Osteocyte (in vitro differentiated cells): Measurements from ENCODE around the gene NETO2. TPM values are rescaled to one million over a fixed set of nuclear protein-coding genes. Genes with fewer than 3 reads are reported as not detected.
"Not testable (repeated sequence)": the region's sequence is repeated elsewhere in the genome, so short reads cannot be mapped to it uniquely, and the experiment has no call there.

Source experiments
- DNase-seq: peaks from one replicate; pipeline ENCODE4 v3.0.0; 2021; ENCODE audit warnings: mixed read lengths; ENCODE audit not compliant: unreplicated experiment; ENCODE audit errors: extremely low spot score
- H3K27ac Mint-ChIP-seq: one replicate; pipeline ENCODE4 v1.8.0; 2021; ENCODE audit warnings: mild to moderate bottlenecking, mixed read lengths; ENCODE audit not compliant: unreplicated experiment
- H3K27me3 Mint-ChIP-seq: one replicate; pipeline ENCODE4 v1.8.0; 2021; ENCODE audit warnings: mixed read lengths; ENCODE audit not compliant: unreplicated experiment
- H3K36me3 Mint-ChIP-seq: one replicate; pipeline ENCODE4 v1.8.0; 2021; ENCODE audit warnings: mixed read lengths; ENCODE audit not compliant: unreplicated experiment
- H3K4me1 Mint-ChIP-seq: one replicate; pipeline ENCODE4 v1.8.0; 2021; ENCODE audit warnings: mixed read lengths; ENCODE audit not compliant: unreplicated experiment
- H3K4me3 Mint-ChIP-seq: one replicate; pipeline ENCODE4 v1.8.0; 2021; ENCODE audit warnings: mild to moderate bottlenecking, moderate library complexity, mixed read lengths; ENCODE audit not compliant: unreplicated experiment
- H3K9me3 Mint-ChIP-seq: one replicate; pipeline ENCODE4 v1.8.0; 2021; ENCODE audit warnings: mixed read lengths; ENCODE audit not compliant: unreplicated experiment
- total RNA-seq: library from RNA; stranded (reverse); gene quantifications from 2 replicates; pipeline ENCODE4 v1.2.1, GENCODE V29; 2021
- TF ChIP-seq, protein P1 (sequence below): fragments of 200-600 bp; sonication (generic); IDR thresholded peaks from 2 replicates; pipeline ENCODE4 v1.5.0; 2021; ENCODE audit warnings: antibody characterized with exemption, mild to moderate bottlenecking, moderate library complexity

The NETO2 gene
- total RNA-seq, 1 donor from 2014 or later = 16.7 TPM

DNA sequence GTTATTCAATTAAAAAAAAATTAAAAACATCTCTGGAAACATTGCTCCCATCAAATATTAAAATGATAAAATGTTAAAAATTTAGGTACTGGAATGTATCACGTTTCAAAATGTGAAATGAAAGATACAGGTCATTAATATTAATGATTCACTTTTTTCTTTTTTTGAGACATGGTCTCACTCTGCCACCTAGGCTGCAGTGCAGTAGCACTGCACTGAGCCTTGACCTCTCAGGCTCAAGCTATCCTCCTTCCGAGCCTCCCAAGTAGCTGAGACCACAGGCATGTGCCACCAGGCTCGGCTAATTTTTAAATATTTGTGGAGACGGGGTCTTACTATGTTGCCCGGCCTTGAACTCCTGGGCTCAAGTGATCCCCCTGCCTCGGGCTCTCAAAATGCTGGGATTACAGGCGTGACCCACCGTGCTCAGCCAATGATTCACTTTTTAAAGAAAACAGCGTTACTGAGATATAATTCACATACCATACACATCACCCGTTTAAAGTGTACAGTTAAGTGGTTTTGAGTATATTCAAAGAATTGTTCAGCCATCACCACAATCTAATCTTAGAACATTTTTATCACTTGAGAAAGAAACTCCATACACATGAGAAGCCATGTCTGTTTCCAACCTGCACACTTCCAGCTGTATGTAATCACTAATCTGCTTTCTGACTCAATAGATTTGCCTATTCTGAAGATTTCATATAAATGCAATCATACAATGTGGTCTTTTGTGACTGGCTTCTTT, 19.1 kb upstream of the NETO2 start:
- H3K4me1 Mint-ChIP-seq = no peaks in the 10 kb centered on the region
- TF ChIP-seq, protein P1, sequence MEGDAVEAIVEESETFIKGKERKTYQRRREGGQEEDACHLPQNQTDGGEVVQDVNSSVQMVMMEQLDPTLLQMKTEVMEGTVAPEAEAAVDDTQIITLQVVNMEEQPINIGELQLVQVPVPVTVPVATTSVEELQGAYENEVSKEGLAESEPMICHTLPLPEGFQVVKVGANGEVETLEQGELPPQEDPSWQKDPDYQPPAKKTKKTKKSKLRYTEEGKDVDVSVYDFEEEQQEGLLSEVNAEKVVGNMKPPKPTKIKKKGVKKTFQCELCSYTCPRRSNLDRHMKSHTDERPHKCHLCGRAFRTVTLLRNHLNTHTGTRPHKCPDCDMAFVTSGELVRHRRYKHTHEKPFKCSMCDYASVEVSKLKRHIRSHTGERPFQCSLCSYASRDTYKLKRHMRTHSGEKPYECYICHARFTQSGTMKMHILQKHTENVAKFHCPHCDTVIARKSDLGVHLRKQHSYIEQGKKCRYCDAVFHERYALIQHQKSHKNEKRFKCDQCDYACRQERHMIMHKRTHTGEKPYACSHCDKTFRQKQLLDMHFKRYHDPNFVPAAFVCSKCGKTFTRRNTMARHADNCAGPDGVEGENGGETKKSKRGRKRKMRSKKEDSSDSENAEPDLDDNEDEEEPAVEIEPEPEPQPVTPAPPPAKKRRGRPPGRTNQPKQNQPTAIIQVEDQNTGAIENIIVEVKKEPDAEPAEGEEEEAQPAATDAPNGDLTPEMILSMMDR = no peak
- H3K9me3 Mint-ChIP-seq = no peaks in the 10 kb centered on the region
- H3K36me3 Mint-ChIP-seq = peaks cover 4% of the 10 kb centered on the region
- no peak overlapping the region for H3K4me3 Mint-ChIP-seq
- DNase-seq = no peak
- H3K27me3 Mint-ChIP-seq = no peaks in the 10 kb centered on the region
- no peak overlapping the region for H3K27ac Mint-ChIP-seq

DNA sequence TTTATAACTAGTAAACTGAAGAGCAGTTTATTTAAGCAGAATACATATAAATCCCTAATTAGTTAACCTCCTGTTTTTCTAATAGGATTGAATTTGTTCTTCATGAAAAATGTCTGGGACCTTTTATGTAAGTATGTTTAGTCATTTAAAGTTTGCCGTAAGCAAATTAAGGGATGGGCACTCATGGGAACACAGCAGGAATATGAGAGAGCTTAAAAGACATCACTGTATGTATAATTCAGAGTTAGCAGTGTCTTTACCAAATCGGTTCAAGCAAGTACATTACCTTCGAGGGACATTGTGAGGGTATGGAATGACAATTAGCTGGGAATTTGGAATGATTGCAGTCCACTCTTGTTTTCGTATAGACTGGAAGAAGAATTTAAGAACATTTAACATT, 17.7 kb upstream of the NETO2 start:
- TF ChIP-seq, protein P1 = no peak

DNA sequence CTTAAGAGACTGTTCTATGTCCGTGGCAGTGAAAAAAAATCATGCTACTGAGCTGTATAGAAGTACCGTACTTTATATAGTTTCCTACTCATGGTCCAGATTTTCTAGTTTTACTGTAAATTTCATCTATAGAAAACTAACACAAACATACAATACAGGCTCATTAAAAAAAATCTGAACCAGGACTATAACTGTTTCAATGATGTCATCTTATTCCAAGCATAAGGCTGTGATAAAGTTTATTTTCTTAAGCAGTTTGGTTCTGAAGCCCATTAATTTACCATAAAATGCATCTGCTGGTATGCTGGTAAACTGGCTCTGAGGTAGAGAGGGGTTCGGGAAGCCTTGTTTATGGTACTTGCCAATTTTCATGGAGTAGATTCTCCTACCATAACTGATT, 16.7 kb upstream of the NETO2 start:
- no peaks in the 10 kb centered on the region for H3K9me3 Mint-ChIP-seq
- peaks cover 13% of the 10 kb centered on the region for H3K36me3 Mint-ChIP-seq

More for the DNA sequence above, 17.7 kb upstream of the NETO2 start:
- DNase-seq = no peak
- Mint-ChIP-seq H3K4me1 (no peaks in the 10 kb centered on the region), H3K27ac (no peak overlapping the region), H3K36me3 (peaks cover 11% of the 10 kb centered on the region), H3K9me3 (no peaks in the 10 kb centered on the region), H3K4me3 (no peak overlapping the region), H3K27me3 (no peaks in the 10 kb centered on the region)

DNA sequence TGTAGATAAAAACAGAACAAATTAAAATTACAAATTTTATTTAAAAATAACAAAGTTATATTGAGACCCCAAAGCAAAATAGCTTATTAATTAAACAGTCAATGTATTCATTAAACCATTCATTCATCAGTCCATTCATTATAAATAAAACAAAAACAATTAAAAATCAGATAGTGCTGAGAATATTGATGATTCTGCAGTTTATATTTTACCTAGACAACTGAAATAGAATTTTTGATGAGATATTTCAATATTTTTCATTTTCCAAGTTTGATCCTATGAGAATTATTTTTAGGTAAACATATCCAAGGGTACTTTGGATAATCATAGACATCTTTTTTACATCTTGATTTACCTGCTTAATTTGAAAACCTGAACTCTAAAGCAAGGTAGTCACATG, 15.2 kb upstream of the NETO2 start:
- no peaks in the 10 kb centered on the region for H3K9me3 Mint-ChIP-seq
- H3K4me3 Mint-ChIP-seq = no peak overlapping the region
- H3K4me1 Mint-ChIP-seq = no peaks in the 10 kb centered on the region
- peaks cover 13% of the 10 kb centered on the region for H3K36me3 Mint-ChIP-seq
- DNase-seq = no peak
- no peaks in the 10 kb centered on the region for H3K27me3 Mint-ChIP-seq
- TF ChIP-seq, protein P1 = no peak
- H3K27ac Mint-ChIP-seq = no peak overlapping the region

More for the DNA sequence above, 16.7 kb upstream of the NETO2 start:
- no peak overlapping the region for H3K27ac Mint-ChIP-seq
- no peak for DNase-seq
- TF ChIP-seq, protein P1 = no peak
- no peaks in the 10 kb centered on the region for H3K4me1 Mint-ChIP-seq
- no peaks in the 10 kb centered on the region for H3K27me3 Mint-ChIP-seq
- H3K4me3 Mint-ChIP-seq = no peak overlapping the region

DNA sequence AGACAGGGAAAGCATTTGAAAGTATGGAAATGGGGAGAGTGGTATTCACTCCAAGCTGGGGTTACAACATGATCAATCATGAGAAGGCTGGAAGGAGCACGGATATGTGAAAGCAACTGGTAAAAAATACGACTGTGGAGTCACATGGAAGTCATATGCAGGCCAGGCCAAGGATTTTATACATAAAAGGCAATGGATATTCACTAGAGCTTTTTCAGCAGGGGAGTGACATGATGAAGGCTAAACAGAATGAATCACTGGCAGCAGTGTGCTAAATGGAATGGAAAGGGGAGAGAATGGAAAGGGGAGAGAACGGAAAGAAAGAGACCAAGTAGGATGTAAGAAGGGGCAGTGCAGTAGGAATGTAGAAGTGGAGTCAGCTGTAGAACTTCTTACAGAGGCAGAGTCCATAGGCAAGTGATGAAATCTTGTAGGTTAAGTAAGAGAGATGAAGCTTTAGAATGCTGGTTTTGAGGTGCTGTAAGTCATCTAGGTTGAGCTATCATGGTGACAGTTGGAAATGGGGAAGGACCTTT, 13.0 kb upstream of the NETO2 start:
- Mint-ChIP-seq H3K27ac (no peak overlapping the region), H3K4me3 (no peak overlapping the region), H3K36me3 (peaks cover 30% of the 10 kb centered on the region), H3K9me3 (peaks cover 6% of the 10 kb centered on the region), H3K4me1 (no peaks in the 10 kb centered on the region), H3K27me3 (no peaks in the 10 kb centered on the region)
- DNase-seq = no peak
- TF ChIP-seq, protein P1 = no peak

DNA sequence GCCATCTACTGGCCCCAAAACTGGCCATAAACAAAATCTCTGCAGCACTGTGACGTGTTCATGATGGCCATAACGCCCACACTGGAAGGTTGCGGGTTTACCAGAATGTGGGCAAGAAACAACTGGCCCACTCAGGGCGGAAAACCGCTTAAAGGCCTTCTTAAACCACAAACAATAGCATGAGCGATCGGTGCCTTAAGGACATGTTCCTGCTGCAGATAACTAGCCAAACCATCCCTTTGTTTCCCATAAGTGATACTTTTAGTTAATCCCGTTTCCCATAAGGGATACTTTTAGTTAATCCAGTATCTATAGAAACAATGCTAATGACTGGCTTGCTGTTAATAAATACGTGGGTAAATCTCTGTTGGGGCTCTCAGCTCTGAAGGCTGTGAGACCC, 8.8 kb upstream of the NETO2 start:
- H3K4me1 Mint-ChIP-seq, H3K27ac Mint-ChIP-seq, H3K4me3 Mint-ChIP-seq, DNase-seq, H3K9me3 Mint-ChIP-seq, H3K27me3 Mint-ChIP-seq: not testable (repeated sequence)
- peaks cover 28% of the 10 kb centered on the region for H3K36me3 Mint-ChIP-seq
